Spleen (tissue), 11 donors: ENCODE results near the gene SIDT2. TPM values are rescaled to one million over a fixed set of nuclear protein-coding genes. Genes with fewer than 3 reads are reported as not detected.

Source experiments
- DNase-seq: peaks from one replicate; pipeline ENCODE4 v3.0.0-alpha.2; 2020
- H3K27ac ChIP-seq, 8 donors: fragments of 200-600 bp; sonication (generic) in 7 of 8; 1 replicate in 4 of 8; 2 replicates in 4 of 8; pipeline versions ENCODE4 v1.5.0 to v1.8.0; 2016 to 2021; ENCODE audit warnings: inconsistent platforms in 4 of 8, mild to moderate bottlenecking in 4 of 8, moderate library complexity in 1 of 8
- H3K27me3 ChIP-seq, 7 donors: fragments of 200-600 bp; sonication (generic) in 6 of 7; replicated peaks in 1 of 7; 1 replicate in 4 of 7; 2 replicates in 3 of 7; pipeline versions ENCODE4 v1.5.0 to v1.8.0; 2016 to 2021; ENCODE audit warnings: inconsistent platforms in 3 of 7, mild to moderate bottlenecking in 1 of 7
- H3K36me3 ChIP-seq, 6 donors: fragments of 200-600 bp; sonication (generic) in 5 of 6; 1 replicate in 4 of 6; 2 replicates in 2 of 6; pipeline versions ENCODE4 v1.5.0 to v1.8.0; 2016 to 2021; ENCODE audit warnings: inconsistent platforms in 2 of 6
- H3K4me1 ChIP-seq, 6 donors: fragments of 200-600 bp; sonication (generic) in 5 of 6; 1 replicate in 3 of 6; 2 replicates in 3 of 6; pipeline versions ENCODE4 v1.5.0 to v1.8.0; 2016 to 2021; ENCODE audit warnings: inconsistent platforms in 3 of 6
- H3K4me3 ChIP-seq, 8 donors: fragments of 200-600 bp; sonication (generic) in 7 of 8; 1 replicate in 4 of 8; 2 replicates in 4 of 8; pipeline versions ENCODE4 v1.5.0 to v1.8.0; 2016 to 2021; ENCODE audit warnings: inconsistent platforms in 4 of 8, mild to moderate bottlenecking in 4 of 8, moderate library complexity in 2 of 8
- H3K9me3 ChIP-seq, 8 donors: fragments of 200-600 bp; sonication (generic) in 7 of 8; 1 replicate in 4 of 8; 2 replicates in 4 of 8; pipeline versions ENCODE4 v1.5.0 to v1.8.0; 2016 to 2021; ENCODE audit warnings: inconsistent platforms in 4 of 8
- CTCF ChIP-seq, 11 experiments: fragments of 200-600 bp in 7 of 11; fragments of 450-650 bp in 4 of 11; sonication (generic) in 4 of 11; IDR thresholded peaks in 8 of 11; conservative IDR thresholded peaks in 3 of 11; 1 replicate in 7 of 11; 2 replicates in 4 of 11; pipeline versions ENCODE4 v1.4.0 to v1.8.0; 2016 to 2021; ENCODE audit warnings: antibody characterized with exemption in 11 of 11, inconsistent platforms in 4 of 11, mild to moderate bottlenecking in 1 of 11
- POLR2A ChIP-seq, 3 donors: fragments of 450-650 bp; IDR thresholded peaks; one replicate each; pipeline ENCODE4 v1.5.1; 2017; ENCODE audit warnings: antibody characterized with exemption in 3 of 3, mild to moderate bottlenecking in 1 of 3
- POLR2AphosphoS5 ChIP-seq, 3 donors: sonication (generic); formaldehyde crosslinking; IDR thresholded peaks; one replicate each; pipeline ENCODE4 v1.5.1; 2017; ENCODE audit warnings: antibody characterized with exemption in 3 of 3
- WGBS, 5 donors: extraction: QIAGEN DNeasy Blood & Tissue Kit in 3 of 5; methylation state at CpG; one replicate each; pipeline versions ENCODE4 v1.1.5 to v1.1.7; 2013 to 2018; 5-methylcytosine and 5-hydroxymethylcytosine counted together
- intact Hi-C: fragments of 100-400 bp; cut with DNase I; formaldehyde crosslinking; loops from one replicate; pipeline ENCODE4 v1.15.0; 2023; ENCODE audit warnings: low total_unique reads
- polyA plus RNA-seq, 3 donors: library from polyadenylated mRNA; stranded (reverse); fragments of 200-250 nt; gene quantifications; one replicate each; pipeline ENCODE4 v1.2.1, GENCODE V29; 2013
- total RNA-seq, 7 donors: library from RNA; depleted of rRNA in 3 of 7; stranded (reverse); fragments of >200 nt in 3 of 7; fragmentation: NEBNext Ultra II Directional in 4 of 7; extraction: Animal tissue kit (Norgen Biotek cat#: 25700) in 4 of 7; gene quantifications; one replicate each; pipeline versions ENCODE4 v1.1.0 to v1.2.1, GENCODE V29; 2016 to 2021
- donor health status: healthy with polysubstance abuse.
- donor health status: DM: no; HTN: no; CAD: no; lungs with moderate emphysema.
- donor health status: DM: no; HTN: no; CAD: no.
- donor health status: Bipolar disorder and iron deficiency.
- donor health status: healthy.
- donor health status: DM: no; HTN: no; CAD: no.
- donor health status: DM: yes; HTN: yes; CAD: no.

Gene SIDT2
- total and polyA plus RNA-seq, 10 donors, result 21.3 to 83.8 (median 51.8) TPM

- no peak for DNase-seq
These were observed 18.7 kb upstream of the SIDT2 start for GRCh38 chr11:117159892-117160291.

GRCh38 chr11:117160826-117161225 is 17.7 kb upstream of the SIDT2 start:
- H3K4me3 ChIP-seq, result no peak overlapping the region
- no peak overlapping the region for H3K27ac ChIP-seq
- 58 to 79% (median 71%) methylated on average over 2 of the region's 2 CpGs for WGBS, 5 donors
- no peak for DNase-seq
- H3K36me3 ChIP-seq, result peaks cover 0 to 98% (median 71%) of the 10 kb centered on the region in 6 donors
- intact Hi-C loops, result no loop called here
- no peaks in the 10 kb centered on the region for H3K9me3 ChIP-seq
- peaks cover 0 to 34% (median under 1%) of the 10 kb centered on the region in 6 donors for H3K4me1 ChIP-seq
- no peak for TF ChIP-seq CTCF (IDR thresholded peaks at IDR 0.05 in 8 of 11, conservative IDR thresholded peaks at IDR 0.05 in 3 of 11)
- no peaks in the 10 kb centered on the region for H3K27me3 ChIP-seq

More at GRCh38 chr11:117159892-117160291, 18.7 kb upstream of the SIDT2 start:
- H3K9me3 ChIP-seq, result no peaks in the 10 kb centered on the region
- intact Hi-C loops, result no loop called here
- H3K4me3 ChIP-seq, result no peak overlapping the region
- peaks cover 0 to 44% (median 2%) of the 10 kb centered on the region in 6 donors for H3K4me1 ChIP-seq
- no peak overlapping the region for H3K27ac ChIP-seq
- peaks cover 0 to 98% (median 71%) of the 10 kb centered on the region in 6 donors for H3K36me3 ChIP-seq
- WGBS, 5 donors, result 72 to 95% (median 85%) methylated on average over 2 of the region's 2 CpGs
- H3K27me3 ChIP-seq, result no peaks in the 10 kb centered on the region
- TF ChIP-seq CTCF (IDR thresholded peaks at IDR 0.05 in 8 of 11, conservative IDR thresholded peaks at IDR 0.05 in 3 of 11), result no peak
- no peak for TF ChIP-seq POLR2A (IDR thresholded peaks at IDR 0.05)
- TF ChIP-seq POLR2AphosphoS5 (IDR thresholded peaks at IDR 0.05), result no peak

- TF ChIP-seq POLR2A (IDR thresholded peaks at IDR 0.05) (no peak), POLR2AphosphoS5 (IDR thresholded peaks at IDR 0.05) (no peak), CTCF (IDR thresholded peaks at IDR 0.05 in 8 of 11, conservative IDR thresholded peaks at IDR 0.05 in 3 of 11) (no peak)
- H3K4me3 ChIP-seq, result no peak overlapping the region
- WGBS, 5 donors, result 66 to 88% (median 84%) methylated on average over 1 of the region's 1 CpG
These were observed 12.1 kb upstream of the SIDT2 start for GRCh38 chr11:117166491-117166890.

GRCh38 chr11:117169736-117170135 is 8.8 kb upstream of the SIDT2 start:
- Histone ChIP-seq H3K27me3 (no peaks in the 10 kb centered on the region), H3K27ac (peak overlapping the region in 3 of 8 donors; percentile 17 to 28 (median 18)), H3K36me3 (peaks cover 0 to 74% (median 50%) of the 10 kb centered on the region in 6 donors), H3K4me1 (peaks cover 0 to 18% (median 3%) of the 10 kb centered on the region in 6 donors), H3K9me3 (no peaks in the 10 kb centered on the region), H3K4me3 (no peak overlapping the region)
- intact Hi-C loops, result no loop called here
- TF ChIP-seq POLR2AphosphoS5 (IDR thresholded peaks at IDR 0.05), result no peak
- TF ChIP-seq CTCF (IDR thresholded peaks at IDR 0.05 in 8 of 11, conservative IDR thresholded peaks at IDR 0.05 in 3 of 11), result no peak
- no peak for TF ChIP-seq POLR2A (IDR thresholded peaks at IDR 0.05)
- no peak for DNase-seq
- WGBS, 5 donors, result 82 to 95% (median 85%) methylated on average over 2 of the region's 2 CpGs

More at GRCh38 chr11:117166491-117166890, 12.1 kb upstream of the SIDT2 start:
- H3K27me3 ChIP-seq, result no peaks in the 10 kb centered on the region
- intact Hi-C loops, result no loop called here
- no peaks in the 10 kb centered on the region for H3K9me3 ChIP-seq
- H3K4me1 ChIP-seq, result no peaks in the 10 kb centered on the region
- peaks cover 0 to 100% (median 83%) of the 10 kb centered on the region in 6 donors for H3K36me3 ChIP-seq
- H3K27ac ChIP-seq, result no peak overlapping the region
- no peak for DNase-seq
